ENCODE measurements around the gene CHD5. TPM values are rescaled to one million over a fixed set of nuclear protein-coding genes. Genes with fewer than 3 reads are reported as not detected.
"Not testable (repeated sequence)": the region's sequence is repeated elsewhere in the genome, so short reads cannot be mapped to it uniquely, and the experiment has no call there.

Gene CHD5
- total RNA-seq, 4 donors from 2014 or later = 0.14 to 1.6 (median 1.2) TPM

GRCh38 chr1:6066680-6067079, 113.4 kb downstream of the CHD5 start:
- Histone ChIP-seq H3K27me3 (no peaks in the 10 kb centered on the region), H3K36me3 (no peaks in the 10 kb centered on the region), H3K9me3 (no peaks in the 10 kb centered on the region), H3K4me3 (no peak overlapping the region), H3K4me1 (no peaks in the 10 kb centered on the region), H3K27ac (no peak overlapping the region)
- no peak for DNase-seq
- intact Hi-C loops (cut with DNase I; ENCODE audit: low total_unique reads) = no loop called here
- in situ Hi-C loops (cut with MboI; ENCODE audit: low pct_ligation_motif_present in 1 of 4, low pct_unique_long_range_greater_than_20kb in 1 of 4, low sequenced_read_pairs in 3 of 4) = no loop called here
- no peak for TF ChIP-seq CTCF (IDR thresholded peaks at IDR 0.05)
- TF ChIP-seq POLR2AphosphoS5 (IDR thresholded peaks at IDR 0.05) = no peak
- TF ChIP-seq POLR2A (IDR thresholded peaks at IDR 0.05) = no peak
- TF ChIP-seq EP300 (IDR thresholded peaks at IDR 0.05; ENCODE audit: low read depth) = no peak
- 95% methylated on average over 7 of the region's 8 CpGs; no CpG with 5 or more reads in 1 of the 2 donors for WGBS, 2 donors (ENCODE audit: low coverage in 1 of 2)

DNA sequence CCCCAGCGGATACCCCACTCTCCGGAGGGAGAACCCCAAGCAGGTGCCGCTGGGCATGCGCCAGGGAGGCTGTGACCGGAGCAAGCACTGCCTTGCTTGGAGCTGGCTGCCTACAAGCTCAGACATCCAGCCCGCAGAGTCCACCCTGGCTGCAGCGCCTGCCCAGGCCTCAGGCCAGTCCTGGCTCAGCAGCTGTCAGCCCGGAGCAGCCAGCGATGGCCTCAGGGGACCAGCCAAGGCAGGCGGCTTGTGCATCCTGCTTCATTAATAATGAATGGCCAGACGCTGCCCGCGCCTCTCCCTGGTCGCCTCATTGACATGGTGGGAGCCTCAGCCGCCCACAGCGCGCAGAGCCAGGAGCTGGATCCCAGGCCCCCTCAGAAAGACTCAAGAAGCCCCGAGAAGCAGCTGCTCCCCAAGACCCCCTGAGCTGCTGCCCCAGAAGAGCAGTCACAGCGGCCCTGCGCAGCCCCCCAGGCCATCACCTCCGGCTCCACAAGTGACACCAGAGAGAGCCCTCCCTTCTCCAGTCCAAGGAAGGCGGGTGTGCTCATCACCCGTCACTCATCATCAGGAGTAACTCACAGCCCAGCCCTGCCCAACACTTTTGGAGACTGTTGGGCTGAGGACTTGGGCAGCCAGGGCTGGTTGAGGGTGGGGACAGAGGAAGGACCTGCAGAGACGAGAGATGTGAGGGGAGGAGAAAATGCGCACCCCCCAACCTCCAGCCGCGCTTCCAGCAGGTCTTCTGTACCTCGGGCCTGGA, 114.8 kb downstream of the CHD5 start:
- 91% methylated on average over 28 of the region's 28 CpGs; no CpG with 5 or more reads in 1 of the 2 donors for WGBS, 2 donors (ENCODE audit: low coverage in 1 of 2)
- TF ChIP-seq POLR2AphosphoS5 (IDR thresholded peaks at IDR 0.05) = no peak
- H3K4me1 ChIP-seq = no peaks in the 10 kb centered on the region
- no peak overlapping the region for H3K4me3 ChIP-seq
- no peaks in the 10 kb centered on the region for H3K27me3 ChIP-seq
- intact Hi-C loops (cut with DNase I; ENCODE audit: low total_unique reads) = no loop called here
- no peak overlapping the region for H3K27ac ChIP-seq
- in situ Hi-C loops (cut with MboI; ENCODE audit: low pct_ligation_motif_present in 1 of 4, low pct_unique_long_range_greater_than_20kb in 1 of 4, low sequenced_read_pairs in 3 of 4) = no loop called here
- H3K9me3 ChIP-seq = no peaks in the 10 kb centered on the region
- no peaks in the 10 kb centered on the region for H3K36me3 ChIP-seq
- DNase-seq = no peak

DNA sequence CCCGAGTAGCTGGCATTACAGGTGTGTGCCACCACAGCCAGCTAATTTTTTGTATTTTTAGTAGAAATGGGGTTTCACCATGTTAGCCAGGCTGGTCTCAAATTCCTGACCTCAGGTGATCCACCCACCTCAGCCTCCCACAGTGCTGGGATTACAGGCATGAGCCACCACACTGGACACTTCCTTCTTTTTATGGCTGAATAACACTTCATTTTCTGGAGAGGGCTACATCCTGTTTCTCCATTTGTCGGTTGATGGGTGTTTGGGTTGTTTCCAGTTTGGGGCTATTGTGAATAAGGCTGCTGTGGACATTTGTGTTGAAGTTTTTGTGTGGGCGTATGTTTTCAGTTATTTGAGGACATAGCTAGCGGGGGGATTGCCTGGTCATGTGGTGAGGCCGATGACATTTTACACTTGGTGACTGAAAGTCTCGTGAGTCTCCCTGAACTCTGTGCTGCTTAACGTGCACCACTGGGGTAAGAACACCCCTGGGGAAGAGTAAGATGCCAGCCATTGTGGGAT, 116.5 kb downstream of the CHD5 start:
- H3K36me3 ChIP-seq; H3K4me1 ChIP-seq; in situ Hi-C loops (cut with MboI; ENCODE audit: low pct_ligation_motif_present in 1 of 4, low pct_unique_long_range_greater_than_20kb in 1 of 4, low sequenced_read_pairs in 3 of 4); H3K9me3 ChIP-seq; H3K27ac ChIP-seq; intact Hi-C loops (cut with DNase I; ENCODE audit: low total_unique reads); H3K4me3 ChIP-seq; H3K27me3 ChIP-seq; DNase-seq: not testable (repeated sequence)
- WGBS, 2 donors (ENCODE audit: low coverage in 1 of 2) = 74 to 80% methylated on average over 2 to 7 of the region's 7 CpGs

DNA sequence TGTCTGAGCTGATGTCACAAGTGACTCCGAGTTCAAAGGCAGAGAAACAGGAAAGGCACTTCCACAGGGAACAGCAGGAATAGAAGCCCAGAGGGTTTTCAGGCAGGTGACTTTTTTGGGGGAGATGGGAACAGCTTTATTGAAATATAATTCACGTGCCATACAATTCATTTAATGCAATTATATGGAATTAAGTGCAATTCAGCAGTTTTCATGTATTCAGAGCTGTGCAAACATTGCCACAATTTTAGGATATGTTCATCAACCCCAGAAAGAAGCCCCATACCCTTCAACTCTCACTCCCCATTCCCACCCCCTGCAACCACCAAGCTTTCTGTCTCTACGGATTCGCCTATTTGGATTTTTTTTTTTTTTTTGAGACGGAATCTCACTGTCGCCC, 117.5 kb downstream of the CHD5 start:
- H3K36me3 ChIP-seq = no peaks in the 10 kb centered on the region
- intact Hi-C loops (cut with DNase I; ENCODE audit: low total_unique reads) (no loop called here), in situ Hi-C loops (cut with MboI; ENCODE audit: low pct_ligation_motif_present in 1 of 4, low pct_unique_long_range_greater_than_20kb in 1 of 4, low sequenced_read_pairs in 3 of 4) (no loop called here)
- TF ChIP-seq POLR2AphosphoS5 (IDR thresholded peaks at IDR 0.05) (no peak), EP300 (IDR thresholded peaks at IDR 0.05; ENCODE audit: low read depth) (no peak), POLR2A (IDR thresholded peaks at IDR 0.05) (no peak), CTCF (IDR thresholded peaks at IDR 0.05) (no peak)
- H3K4me1 ChIP-seq = peaks cover 0 to 14% (median 4%) of the 10 kb centered on the region in 4 donors
- no peaks in the 10 kb centered on the region for H3K27me3 ChIP-seq
- 93 to 97% methylated on average over 4 to 6 of the region's 6 CpGs for WGBS, 2 donors (ENCODE audit: low coverage in 1 of 2)
- H3K27ac ChIP-seq = no peak overlapping the region
- DNase-seq = no peak
- no peaks in the 10 kb centered on the region for H3K9me3 ChIP-seq
- H3K4me3 ChIP-seq = no peak overlapping the region

DNA sequence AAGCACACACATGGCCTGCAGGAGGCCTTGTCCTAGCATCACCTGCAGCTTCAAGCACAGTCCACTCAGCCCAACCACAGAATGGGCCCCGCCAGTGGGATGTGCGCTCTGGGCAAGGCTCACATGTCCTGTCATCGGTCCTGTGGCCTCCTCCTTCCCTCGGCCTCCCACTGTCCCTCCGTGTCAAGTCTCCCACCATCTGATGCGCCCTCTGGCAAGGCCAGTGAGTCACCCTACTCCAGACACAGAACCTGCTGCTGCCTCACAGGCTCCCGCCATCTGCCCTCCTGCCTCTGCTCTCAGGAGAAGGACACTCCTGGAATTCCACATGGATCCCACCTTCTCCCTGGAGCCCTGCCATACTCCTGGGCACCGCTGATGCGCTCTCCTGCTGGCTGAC, 120.3 kb downstream of the CHD5 start:
- Histone ChIP-seq H3K9me3 (no peaks in the 10 kb centered on the region), H3K27me3 (no peaks in the 10 kb centered on the region), H3K27ac (no peak overlapping the region), H3K4me3 (no peak overlapping the region), H3K4me1 (peaks cover 0 to 24% (median 6%) of the 10 kb centered on the region in 4 donors), H3K36me3 (no peaks in the 10 kb centered on the region)
- no peak for TF ChIP-seq POLR2A (IDR thresholded peaks at IDR 0.05)
- TF ChIP-seq EP300 (IDR thresholded peaks at IDR 0.05; ENCODE audit: low read depth) = no peak
- no peak for TF ChIP-seq POLR2AphosphoS5 (IDR thresholded peaks at IDR 0.05)
- TF ChIP-seq CTCF (IDR thresholded peaks at IDR 0.05) = no peak
- 91% methylated on average over 9 of the region's 9 CpGs; no CpG with 5 or more reads in 1 of the 2 donors for WGBS, 2 donors (ENCODE audit: low coverage in 1 of 2)
- intact Hi-C loops (cut with DNase I; ENCODE audit: low total_unique reads) = no loop called here
- in situ Hi-C loops (cut with MboI; ENCODE audit: low pct_ligation_motif_present in 1 of 4, low pct_unique_long_range_greater_than_20kb in 1 of 4, low sequenced_read_pairs in 3 of 4) = no loop called here
- no peak for DNase-seq
